Mucosa of gallbladder (tissue), 1 donor: ENCODE results near the gene RDM1. TPM values are rescaled to one million over a fixed set of nuclear protein-coding genes. Genes with fewer than 3 reads are reported as not detected.
A peak's percentile ranks its signal among the peaks of the same experiment; 100 is the strongest.

Experiments used
- DNase-seq: peaks from one replicate; pipeline ENCODE4 v3.0.0-alpha.2; 2020; ENCODE audit warnings: low spot score
- total RNA-seq: library from RNA; stranded (reverse); gene quantifications from one replicate; pipeline ENCODE4 v1.2.1, GENCODE V29; 2021
- donor health status: DM: no; HTN: no; CAD: no.

RDM1 gene
- total RNA-seq, 1 donor from 2014 or later: 0.75 TPM

GRCh38 chr17:35934760-35935159 is 4.2 kb upstream of the RDM1 start:
- peak; percentile 16 for DNase-seq

- DNase-seq: no peak
Observed at GRCh38 chr17:35932586-35932985, 2.0 kb upstream of the RDM1 start.

DNA sequence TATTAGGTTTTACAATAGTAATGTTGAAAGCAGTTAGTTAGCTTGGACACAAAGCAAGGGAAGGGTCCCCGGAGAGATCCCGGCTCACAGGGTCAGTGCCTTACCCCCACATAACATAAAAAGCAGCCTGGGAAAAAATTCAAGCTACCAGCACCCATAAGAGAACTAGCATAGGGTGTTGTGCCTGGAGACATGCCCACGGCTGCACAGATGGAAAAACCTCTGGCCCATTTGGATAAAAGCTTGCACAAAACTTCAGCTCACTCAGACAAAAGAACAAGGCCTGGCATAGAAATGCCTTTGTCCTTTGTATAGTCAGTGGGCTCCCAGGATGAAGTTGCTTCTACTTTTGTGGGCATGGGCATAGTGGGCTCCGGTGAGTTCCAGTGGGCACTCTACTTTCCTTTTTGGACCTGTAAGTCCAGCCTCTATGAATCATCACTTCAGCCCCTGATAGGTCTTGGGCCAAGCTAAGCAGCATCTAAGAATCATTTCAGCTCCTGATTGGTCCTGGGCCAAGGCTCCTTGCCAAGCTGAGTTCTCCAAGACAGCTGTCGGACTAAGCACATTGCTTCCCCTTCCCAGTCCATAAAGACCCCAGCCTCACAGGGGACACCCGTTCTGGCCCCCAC is 1.3 kb upstream of the RDM1 start:
- DNase-seq: no peak

DNA sequence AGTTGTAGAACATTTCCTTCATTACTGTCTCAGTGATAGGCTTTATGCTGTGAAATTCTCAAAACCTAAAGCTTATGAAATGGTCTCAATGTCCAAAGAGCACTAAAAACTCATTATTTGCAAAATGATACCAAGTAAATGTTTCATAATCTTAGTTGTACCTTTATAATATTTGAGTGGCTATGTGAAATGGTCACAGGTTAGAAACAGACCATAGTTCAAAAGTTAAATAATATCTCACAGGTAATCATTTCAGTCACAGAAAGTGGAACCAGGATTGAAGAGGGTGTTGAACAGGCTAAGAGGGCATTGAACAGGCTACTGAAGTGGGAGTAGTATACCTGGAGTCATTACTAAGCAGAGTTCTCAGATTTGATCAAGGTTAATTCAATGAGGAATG is 2.9 kb downstream of the RDM1 start:
- DNase-seq: no peak

- DNase-seq: no peak
Observed at GRCh38 chr17:35923609-35924114, 6.9 kb downstream of the RDM1 start.

GRCh38 chr17:35920229-35920628 is 10.3 kb downstream of the RDM1 start:
- no peak for DNase-seq

DNA sequence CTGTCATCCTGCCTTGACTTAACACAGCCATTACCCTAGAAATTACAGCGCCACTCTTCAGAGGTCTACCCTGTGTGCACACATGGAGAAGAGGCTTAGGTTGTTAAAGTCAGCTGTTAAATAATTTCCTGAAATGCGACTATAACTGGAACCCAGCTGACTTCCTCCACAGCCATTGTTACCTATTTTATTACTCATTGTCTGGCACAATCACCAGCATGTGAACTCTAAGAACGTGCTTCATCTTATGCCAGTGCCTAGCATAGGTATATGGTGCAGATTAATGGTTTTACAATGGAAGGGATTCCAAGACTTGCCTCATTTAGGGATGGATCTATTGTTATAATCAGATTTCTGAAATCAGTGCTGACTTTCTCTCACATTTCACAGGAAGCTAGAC is 11.9 kb downstream of the RDM1 start:
- DNase-seq: no peak

DNA sequence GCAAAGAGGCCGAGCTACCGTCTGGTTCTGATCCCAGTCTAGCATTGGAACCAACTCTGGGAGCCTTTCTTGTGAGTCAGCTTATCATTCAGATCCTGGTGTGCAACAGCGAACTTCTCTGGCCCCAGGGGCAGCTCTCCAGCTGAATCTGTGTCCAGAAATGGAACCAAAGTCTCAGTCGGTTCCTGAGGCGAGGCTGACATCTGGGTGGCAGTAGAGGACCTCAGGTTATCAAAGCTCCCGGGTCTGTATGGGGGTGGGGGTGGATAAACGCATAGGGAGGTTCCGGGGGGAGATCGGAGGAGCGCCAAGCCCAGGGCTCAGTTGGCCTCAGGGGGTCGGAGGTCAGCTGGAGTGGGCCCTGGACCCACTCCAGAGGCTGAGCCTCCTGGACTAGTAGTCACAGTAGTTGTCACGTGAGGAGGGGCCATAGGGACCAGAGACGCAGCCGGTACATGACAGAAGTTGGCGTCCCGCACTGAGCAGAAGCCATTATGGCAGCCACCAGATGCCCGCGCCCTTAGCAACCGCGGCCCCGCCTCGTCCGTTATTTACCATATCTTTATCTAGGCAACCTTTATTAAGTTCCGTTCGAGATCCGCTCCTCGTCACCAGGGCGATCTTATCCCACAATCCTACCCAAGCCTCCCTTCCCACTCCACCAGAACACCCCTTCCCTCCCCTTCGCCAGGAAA is 12.9 kb downstream of the RDM1 start:
- DNase-seq: no peak

GRCh38 chr17:35915153-35915964 is 15.2 kb downstream of the RDM1 start:
- DNase-seq: no peak

- no peak for DNase-seq
Observed at GRCh38 chr17:35914354-35914753, 16.2 kb downstream of the RDM1 start.

GRCh38 chr17:35913609-35914008 is 17.0 kb downstream of the RDM1 start:
- no peak for DNase-seq

DNA sequence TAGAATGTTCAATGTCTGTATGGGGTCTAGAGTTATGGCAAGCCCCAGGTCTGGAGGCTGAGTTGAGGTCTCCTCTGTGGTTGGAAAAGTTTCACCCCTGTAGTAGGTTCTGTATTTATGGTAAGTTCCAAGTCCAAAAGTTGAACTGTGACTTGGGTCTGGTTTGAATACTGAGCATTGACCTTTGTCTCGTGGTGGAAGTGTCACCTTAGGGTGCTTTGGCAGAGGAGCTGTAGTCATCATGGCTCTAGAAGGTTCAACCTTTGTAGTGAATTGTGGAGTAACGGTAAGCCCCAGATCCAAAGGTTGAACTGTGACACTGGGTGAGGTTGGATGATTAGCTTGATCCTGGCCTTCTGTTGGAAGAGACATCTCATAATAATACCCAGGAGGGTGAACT is 17.6 kb downstream of the RDM1 start:
- DNase-seq: no peak

DNA sequence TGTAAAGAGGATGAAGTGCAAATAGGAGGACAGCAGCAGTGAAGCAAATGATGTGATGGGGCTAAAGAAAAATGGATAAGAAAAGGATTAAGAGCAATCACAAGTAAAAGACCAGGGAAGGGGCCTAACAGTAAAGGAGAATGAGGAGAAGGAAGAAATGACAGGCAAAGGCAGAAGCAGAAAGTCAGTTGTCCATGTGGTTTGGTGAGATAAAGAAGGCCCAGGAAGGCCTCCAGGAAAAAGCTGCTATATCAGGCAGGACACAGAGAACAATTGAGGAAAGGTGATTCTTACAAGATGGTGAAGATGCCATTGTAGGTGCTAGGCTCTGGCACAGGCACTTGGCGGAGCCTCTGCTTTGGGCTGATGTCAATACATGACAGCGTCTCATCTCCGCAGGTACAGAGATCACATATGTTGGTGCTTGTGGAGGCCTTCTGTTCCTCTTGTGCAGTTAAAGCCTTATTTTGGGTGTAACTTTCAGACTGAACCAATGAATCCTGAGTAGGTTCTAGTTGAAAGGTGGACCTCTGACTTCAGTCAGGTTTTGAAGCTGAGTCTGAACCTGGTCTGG is 18.1 kb downstream of the RDM1 start:
- no peak for DNase-seq

DNA sequence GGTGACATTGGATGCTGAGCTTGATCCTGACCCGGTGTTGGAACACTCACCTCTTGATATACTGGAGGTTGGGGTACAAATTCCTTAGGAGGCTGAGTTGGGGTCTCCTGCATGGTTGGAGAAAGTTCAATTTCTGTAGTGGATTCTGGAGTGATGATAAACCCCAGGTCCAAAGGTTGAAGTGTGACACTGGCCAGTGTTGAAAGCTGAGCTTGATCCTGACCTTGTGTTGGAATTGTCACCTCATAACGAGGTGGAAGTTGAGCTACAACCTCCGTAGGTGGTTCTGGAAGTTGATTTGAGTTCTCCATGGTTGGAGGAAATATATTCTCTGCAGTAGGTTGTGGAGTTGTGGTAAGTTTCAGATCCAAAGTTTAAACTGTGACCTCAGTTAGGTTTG is 21.2 kb downstream of the RDM1 start:
- DNase-seq: no peak

GRCh38 chr17:35907691-35908090 is 22.9 kb downstream of the RDM1 start:
- no peak for DNase-seq

DNA sequence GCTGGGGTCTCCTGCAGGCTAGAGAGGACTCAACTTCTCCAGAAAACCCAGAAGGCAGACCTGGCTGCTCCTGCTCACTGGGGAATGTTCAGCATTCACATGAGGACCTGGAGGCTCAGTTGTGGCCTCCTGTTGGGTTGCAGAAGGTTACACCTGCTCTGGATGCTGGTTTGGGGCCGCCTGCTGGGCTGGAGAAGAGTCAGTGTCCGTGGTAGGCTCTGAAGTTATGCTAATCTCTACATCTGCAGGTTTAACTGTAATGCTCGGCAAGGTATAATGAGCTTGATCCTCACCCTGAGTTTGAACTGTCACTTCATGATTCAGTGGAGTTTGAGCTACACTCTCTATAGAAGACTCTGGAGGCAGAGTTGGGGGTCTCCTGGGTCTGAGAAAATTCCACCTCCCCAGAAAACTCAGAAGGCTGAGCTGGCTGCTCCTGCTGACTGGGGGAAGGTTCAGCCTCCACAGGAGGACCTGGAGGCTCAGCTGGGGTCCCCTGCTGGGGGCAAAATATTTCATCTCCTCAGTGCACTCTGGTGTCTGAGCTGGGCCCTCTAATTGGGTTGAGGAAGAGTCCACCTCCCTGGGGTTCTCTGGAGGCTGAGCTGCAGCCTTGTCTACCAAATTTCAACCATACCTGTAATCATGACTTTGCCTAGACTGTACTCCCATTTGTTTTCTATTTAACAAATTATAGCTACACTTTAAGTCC is 23.5 kb downstream of the RDM1 start:
- no peak for DNase-seq

DNA sequence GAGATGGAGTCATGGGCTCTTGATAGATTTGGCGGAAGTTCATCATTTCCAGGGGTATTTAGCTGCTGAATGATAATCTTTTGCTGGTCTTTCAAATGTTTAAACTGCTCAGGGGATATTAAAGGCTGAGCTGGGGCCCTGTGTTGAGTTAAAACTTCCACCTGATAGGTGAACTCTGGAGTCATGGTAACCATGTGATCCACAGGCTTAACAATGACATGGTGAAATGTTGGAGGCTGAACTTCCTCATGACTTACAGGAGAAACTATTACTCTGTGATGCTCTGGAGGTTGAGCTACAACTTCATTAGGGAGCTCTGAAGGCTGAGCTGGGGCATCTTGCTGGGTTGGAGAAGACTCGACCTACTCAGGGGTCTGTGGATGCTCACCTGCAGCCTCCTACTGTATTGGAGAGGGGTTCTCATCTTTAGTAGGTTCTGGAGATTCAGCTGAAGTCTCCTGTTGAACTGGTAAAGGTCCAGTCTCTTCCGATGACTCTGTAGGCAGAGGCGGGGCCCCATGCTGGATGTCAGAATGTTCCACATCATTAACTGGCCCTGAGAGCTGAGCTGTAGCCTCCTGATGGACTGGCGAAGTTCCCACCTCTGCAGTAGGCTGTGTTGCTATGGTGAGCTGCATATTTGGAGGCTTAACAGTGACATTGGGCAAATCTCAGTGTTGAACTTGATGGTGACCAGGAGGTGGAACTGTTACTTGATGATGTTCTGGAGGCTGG is 24.2 kb downstream of the RDM1 start:
- no peak for DNase-seq

GRCh38 chr17:35903451-35903850 is 27.1 kb downstream of the RDM1 start:
- DNase-seq: no peak

- no peak for DNase-seq
Observed at GRCh38 chr17:35901631-35902175, 28.9 kb downstream of the RDM1 start.

- DNase-seq: no peak
Observed at GRCh38 chr17:35900708-35901480, 29.7 kb downstream of the RDM1 start.
